Left colon (tissue), 2 donors: Measurements from ENCODE around the gene ME1. TPM values are rescaled to one million over a fixed set of nuclear protein-coding genes. Genes with fewer than 3 reads are reported as not detected.
"Not testable (repeated sequence)": the region's sequence is repeated elsewhere in the genome, so short reads cannot be mapped to it uniquely, and the experiment has no call there.

Source experiments
- ATAC-seq: fragments of 200-7000 bp; cut with Tn5 transposase; one replicate; pipeline ENCODE4 v1.9.1; 2020; ENCODE audit warnings: mild to moderate bottlenecking, moderate library complexity
- DNase-seq, 2 donors: peaks; one replicate each; pipeline ENCODE4 v3.0.0-alpha.2; 2020
- intact Hi-C, 2 donors: fragments of 100-400 bp; cut with DNase I in 1 of 2; cut with micrococcal nuclease in 1 of 2; formaldehyde crosslinking; loops; one replicate each; pipeline versions ENCODE4 v1.11.2 to v1.14.0; 2022; cut with DNase I, micrococcal nuclease
- long read RNA-seq: library from polyadenylated mRNA; unstranded; transcript quantifications from one replicate; pipeline ENCODE4 v2.0.0, GENCODE V29; 2021
- total RNA-seq, 2 donors: library from RNA; stranded (reverse); fragmentation: NEBNext Ultra II Directional; extraction: Animal tissue kit (Norgen Biotek cat#: 25700); gene quantifications; one replicate each; pipeline ENCODE4 v1.2.1, GENCODE V29; 2021
- donor health status: DM: no; HTN: no; CAD: no.
- donor health status: DM: yes; HTN: yes; CAD: no.

The ME1 gene
- total RNA-seq: 1 to 10 TPM; 4.8 to 6.8 TPM
- long read RNA-seq, transcript ME1-201 (14 exons, 3,371 nt): major isoform, 9 of 13 reads
- long read RNA-seq, partial matches to known transcripts: 3 of 13 reads
- long read RNA-seq, other reads (novel, unspliced or antisense): 1 of 13 reads

GRCh38 chr6:83430611-83431544 lies at the start of gene ME1:
ME1 (minus strand) TSS chr6:83431051; CDS start chr6:83430954, 97 bp downstream.
- DNase-seq (peak; percentile 80 to 91), ATAC-seq (peak; percentile 81)
- intact Hi-C loops: no loop called here

DNA sequence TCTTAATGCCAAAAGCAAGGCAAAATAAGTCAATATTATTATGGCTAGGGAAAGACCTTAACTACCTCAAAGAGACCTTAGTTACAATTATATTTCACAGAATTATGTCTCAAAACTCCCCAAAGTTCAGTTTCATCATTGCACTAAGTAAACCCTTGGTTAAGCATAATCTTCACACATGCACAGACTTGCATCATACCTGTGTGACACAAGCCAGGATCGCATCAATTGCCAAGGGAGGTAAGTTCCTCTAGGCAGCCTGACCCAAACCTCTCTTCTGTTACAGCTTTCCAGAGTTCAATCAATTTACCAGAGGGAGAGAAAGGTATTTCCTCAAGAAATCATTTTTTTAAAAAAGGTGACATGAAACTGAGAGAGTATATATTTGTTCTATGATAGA lies 49.6 kb upstream of the ME1 start:
- DNase-seq (no peak), ATAC-seq (no peak)
- intact Hi-C loops: no loop called here

DNA sequence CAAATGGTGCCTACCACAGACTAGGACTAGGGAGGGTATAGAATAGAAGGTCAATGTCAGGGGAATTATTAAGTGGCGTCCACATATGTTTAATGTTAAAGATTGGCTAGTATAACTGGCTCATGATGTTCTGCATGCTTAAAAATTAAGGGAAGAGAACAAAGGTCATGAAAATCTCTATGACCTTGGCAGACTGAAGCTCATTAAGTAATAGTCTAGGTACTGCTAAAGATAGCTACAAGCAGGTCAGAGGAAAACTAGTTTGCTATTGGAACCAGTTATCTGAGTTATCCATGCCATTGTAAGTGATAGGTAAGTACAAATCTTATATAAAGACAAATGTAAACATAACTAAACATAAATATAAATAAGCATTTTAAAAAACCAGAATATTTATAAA lies 48.5 kb upstream of the ME1 start:
- intact Hi-C loops: no loop called here
- DNase-seq (no peak), ATAC-seq (no peak)

DNA sequence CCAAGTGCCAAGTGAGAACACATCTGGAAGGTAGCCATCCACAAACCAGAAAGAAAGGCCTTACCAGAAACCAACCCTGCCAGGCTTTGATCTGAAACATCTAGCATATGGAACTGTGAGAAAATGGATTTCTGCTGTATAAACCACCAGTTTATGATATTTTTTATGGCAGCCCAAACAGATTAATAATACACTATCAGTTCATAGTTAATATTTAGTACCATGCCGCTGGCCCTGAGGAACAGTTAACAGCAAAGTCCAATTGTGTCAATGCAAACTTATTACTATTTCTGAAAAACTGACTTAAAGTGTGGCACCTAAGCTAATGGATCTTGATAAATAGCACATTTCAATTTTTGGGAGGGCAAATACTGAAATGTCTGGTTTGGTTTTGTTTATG lies 46.1 kb upstream of the ME1 start:
- no peak for DNase-seq
- intact Hi-C loops: no loop called here
- ATAC-seq: no peak

DNA sequence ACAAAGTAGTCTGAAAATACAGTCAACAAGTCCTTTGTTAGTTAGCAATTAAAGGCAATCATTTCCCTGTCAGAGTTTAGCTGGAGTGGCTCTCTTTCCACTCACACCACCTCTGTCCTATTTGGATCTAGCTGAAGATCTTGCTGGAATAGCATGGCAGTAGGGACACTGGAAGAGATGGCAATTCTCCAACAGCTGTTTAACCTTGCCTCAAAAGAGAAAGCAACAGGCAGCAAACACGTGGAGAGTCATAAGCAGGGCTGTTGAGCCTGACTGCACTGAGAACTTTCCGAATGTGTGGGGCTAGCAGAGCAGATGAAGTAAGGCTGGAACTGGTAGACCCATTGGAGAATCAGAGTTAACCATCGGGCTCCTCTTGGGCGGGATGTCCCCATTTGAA lies 43.5 kb upstream of the ME1 start:
- intact Hi-C loops: no loop called here
- DNase-seq: no peak
- peak; percentile 92 for ATAC-seq

DNA sequence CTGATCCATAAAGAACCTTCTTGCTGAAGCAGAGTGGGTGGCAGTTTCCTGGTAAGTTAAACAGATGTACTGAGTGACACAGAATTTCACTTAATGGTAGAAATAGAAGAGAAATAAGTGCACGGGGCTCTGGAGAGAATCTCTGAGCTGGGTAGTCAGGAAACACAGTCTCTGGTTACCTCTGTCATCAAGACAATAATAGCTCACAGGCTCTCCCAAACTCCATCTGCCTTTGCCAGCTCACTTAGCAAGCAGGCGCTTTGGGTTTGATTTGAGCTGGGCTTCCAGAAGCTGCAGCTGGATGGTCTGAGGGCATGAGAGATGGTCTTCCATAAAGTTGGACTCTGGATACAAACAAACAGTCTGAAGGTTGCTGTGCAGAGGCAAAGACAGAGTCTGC lies 41.9 kb upstream of the ME1 start:
- ATAC-seq (no peak), DNase-seq (no peak)
- intact Hi-C loops: no loop called here

GRCh38 chr6:83470587-83470986 lies 39.7 kb upstream of the ME1 start:
- DNase-seq: no peak
- no peak for ATAC-seq
- intact Hi-C loops: no loop called here

DNA sequence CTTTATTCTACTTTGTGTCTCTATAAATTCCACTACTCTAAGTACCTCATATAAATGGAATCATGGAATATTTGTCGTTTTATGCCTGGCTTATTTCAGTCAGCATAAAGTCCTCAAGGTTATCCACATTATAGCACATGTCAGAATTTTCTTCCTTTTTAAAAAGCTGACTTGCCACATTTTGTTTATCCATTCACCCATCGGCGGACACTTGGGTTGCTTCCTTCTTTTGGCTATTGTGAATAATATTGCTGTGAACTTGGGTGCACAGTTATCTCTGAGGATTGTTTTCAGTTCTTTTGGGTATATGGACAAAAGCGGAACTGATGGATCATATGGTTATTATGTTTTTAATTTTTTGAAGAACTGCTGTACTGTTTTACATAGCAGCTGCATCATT lies 39.1 kb upstream of the ME1 start:
- no peak for DNase-seq
- no peak for ATAC-seq
- intact Hi-C loops: no loop called here

DNA sequence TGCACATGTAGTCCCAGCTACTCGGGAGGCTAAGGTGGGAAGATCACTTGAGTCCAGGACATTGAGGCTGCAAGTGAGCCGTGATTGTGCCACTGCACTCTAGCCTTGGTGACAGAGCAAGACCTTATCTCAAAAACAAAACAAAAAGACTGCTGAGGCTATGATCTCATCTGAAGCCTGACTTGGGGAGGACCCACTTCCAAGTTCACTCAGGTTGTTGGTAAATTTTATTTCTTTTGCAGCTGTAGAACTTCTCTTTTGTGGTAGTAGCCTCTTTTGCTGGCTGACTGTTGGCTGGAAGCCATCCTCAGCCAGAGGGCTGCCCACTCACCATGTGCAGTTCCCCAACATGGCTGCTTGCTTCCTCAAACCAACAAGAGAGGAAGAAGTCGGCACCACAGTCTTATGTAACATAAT lies 36.8 kb upstream of the ME1 start:
- DNase-seq (peak; percentile 18 to 30), ATAC-seq (no peak)
- intact Hi-C loops: no loop called here

GRCh38 chr6:83466328-83466727 lies 35.5 kb upstream of the ME1 start:
- intact Hi-C loops: no loop called here
- DNase-seq (no peak), ATAC-seq (no peak)

DNA sequence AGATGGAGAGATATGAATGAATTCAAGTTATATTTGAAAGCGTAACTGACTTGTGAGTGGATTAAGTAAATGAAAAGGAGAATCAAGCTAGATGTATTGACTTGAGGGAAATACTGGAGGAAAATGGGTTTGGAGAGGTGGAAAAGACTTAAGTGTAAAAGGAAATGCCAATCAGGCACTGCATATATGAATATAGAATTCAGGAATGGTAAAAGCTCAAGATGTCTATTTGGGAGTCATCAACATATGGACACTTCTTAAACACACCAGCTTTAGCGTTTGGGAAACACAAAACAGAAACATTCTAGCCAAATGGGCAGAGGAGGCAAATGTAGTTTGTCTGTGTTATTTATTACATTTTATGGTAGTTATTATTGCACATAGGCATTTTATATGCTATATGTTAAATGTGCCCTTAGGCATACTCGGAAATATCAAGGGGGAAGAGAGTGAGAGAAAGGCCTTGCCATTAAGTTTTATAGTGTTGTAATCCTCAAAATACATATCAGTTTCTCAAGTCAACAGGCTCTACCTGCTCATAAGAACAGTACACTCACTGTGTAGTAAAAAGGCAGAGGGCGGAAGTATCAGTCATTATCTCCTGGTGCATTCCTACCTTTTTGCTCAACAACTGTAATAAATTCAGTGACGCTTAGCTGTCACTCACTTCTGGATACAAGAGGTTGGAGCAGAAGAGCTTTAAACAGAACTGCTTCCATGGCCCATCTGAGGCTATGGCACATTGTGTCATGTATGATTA lies 33.7 kb upstream of the ME1 start:
- DNase-seq (peak; percentile 9 to 38), ATAC-seq (peak; percentile 95)
- intact Hi-C loops: no loop called here

DNA sequence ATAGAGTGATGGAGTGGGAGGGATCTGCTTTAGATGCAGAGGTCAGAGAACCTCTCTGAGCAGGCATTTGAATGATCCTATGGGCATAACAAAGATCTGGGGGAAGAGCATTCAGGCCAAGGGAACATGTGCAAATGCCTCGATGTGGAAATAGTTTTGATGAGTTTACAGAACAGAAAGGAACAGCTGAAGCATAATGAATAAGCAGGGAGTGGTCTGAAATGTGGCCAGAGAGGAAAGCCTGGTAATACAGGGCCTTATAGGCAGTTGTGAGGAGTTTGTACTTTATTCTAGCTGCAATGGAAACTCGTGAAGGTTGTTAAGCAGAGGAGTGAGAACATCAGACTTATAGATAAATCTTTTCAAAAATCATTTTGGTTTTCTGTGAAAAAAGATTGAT lies 33.0 kb upstream of the ME1 start:
- intact Hi-C loops: no loop called here
- ATAC-seq (peak; percentile 57), DNase-seq (peak in 1 of 2 donors; percentile 33)

GRCh38 chr6:83462524-83462923 lies 31.7 kb upstream of the ME1 start:
- no peak for ATAC-seq
- no peak for DNase-seq
- intact Hi-C loops: no loop called here

GRCh38 chr6:83461438-83461837 lies 30.6 kb upstream of the ME1 start:
- DNase-seq (no peak), ATAC-seq (no peak)
- intact Hi-C loops: no loop called here

- DNase-seq (no peak), ATAC-seq (peak; percentile 26)
- intact Hi-C loops: no loop called here
Observed at GRCh38 chr6:83459663-83460062, 28.8 kb upstream of the ME1 start.

DNA sequence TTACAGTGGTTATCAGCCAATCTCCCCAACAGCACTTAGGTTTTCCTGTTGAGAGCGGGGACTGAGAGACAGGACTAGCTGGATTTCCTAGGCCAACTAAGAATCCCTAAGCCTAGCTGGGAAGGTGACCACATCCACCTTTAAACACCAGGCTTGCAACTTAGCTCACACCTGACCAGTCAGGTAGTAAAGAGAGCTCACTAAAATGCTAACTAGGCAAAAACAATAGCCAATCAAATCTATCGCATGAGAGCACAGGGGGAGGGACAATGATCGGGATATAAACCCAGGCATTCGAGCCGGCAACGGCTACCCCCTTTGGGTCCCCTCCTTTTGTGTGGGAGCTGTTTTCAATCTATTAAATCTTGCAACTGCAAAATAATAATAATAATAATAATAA lies 19.2 kb upstream of the ME1 start:
- ATAC-seq, DNase-seq, intact Hi-C loops: not testable (repeated sequence)

GRCh38 chr6:83444086-83444699 lies 13.3 kb upstream of the ME1 start:
- ATAC-seq, intact Hi-C loops: not testable (repeated sequence)

GRCh38 chr6:83443516-83443915 lies 12.7 kb upstream of the ME1 start:
- intact Hi-C loops: no loop called here
- ATAC-seq (no peak), DNase-seq (no peak)

More at GRCh38 chr6:83444086-83444699, 13.3 kb upstream of the ME1 start:
- DNase-seq: not testable (repeated sequence)

- intact Hi-C loops: no loop called here
- no peak for ATAC-seq
- no peak for DNase-seq
Observed at GRCh38 chr6:83442752-83443151, 11.9 kb upstream of the ME1 start.
